ENCODE results near the gene PCP2. TPM values are rescaled to one million over a fixed set of nuclear protein-coding genes. Genes with fewer than 3 reads are reported as not detected.

PCP2 gene
- total RNA-seq, 1 donor from 2014 or later = not detected

DNA sequence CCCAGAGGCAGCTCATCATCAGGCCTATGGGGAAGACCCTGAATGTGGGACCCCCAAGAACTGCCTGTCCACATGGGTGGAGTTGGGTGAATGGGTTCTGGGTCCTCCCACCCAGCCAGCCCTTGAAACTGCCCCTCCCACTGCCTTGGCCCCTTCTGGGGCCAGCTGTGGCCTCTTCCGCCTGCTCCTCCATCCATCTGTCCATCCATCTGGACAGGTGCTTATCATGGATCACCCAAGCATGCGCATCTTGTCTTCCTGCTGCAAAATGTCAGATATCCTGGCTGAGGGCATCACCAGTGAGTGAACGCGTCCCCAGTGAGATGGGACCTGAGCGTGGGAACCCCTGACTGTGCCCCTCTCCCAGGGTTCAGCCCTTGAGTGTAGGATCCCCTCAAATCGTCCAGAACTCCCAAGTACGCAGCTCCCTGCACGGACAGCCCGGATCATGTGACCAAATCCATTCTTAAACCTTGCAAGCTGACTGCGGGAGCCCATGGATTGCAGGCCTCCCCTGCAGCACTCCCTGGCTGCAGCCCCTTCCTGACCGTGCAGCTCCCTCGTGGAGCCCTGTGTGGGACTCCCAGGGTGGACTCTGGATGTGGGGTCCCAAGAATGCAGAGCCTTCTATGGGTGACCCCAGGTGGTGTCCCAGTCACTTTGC, 5.4 kb upstream of the PCP2 start:
- DNase-seq (ENCODE audit: low read depth in 2 of 2) = no peak

DNA sequence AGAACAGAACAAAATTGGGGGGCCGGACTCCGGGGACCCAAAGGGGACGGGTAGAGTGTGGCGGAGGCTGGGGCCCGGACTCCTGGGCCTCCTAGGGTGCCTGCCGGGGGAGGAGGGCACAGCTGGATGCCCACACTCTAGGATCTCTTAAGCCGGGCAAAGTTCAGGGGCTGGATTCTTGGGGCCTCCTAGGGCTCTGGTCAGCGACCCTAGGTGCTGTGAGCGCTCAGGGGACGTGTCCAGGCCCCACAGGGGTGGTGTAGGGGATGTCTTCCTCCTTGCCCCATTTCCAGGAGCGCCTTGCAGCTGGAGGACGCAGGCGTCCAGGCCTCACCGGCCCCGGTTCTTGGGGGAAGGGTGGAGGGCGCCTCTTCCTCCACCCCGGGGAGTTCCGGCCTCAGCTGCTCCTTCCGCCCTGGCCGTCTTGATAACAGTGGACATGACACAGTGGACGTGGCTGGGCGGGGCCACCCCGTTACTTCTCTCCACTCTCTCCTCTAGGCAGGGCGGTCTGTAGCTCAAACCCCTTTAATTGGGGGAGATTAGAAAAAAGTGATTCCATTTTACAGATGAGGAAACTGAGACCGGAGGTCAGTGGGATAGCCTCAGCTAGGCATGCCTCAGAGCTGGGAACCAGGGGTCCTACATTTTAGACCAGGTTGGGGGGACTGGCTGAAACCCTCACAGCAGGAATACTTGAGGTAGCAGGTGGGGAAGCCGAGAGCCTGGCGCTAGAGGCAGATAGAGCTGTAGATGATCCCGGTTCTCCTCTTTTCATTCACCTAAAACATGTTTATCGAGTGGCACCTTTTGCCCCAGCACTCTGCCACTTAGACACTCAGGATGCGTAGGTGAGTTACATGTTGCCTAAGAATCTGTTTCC, 4.1 kb upstream of the PCP2 start:
- DNase-seq (ENCODE audit: low read depth in 2 of 2) = peak in 1 of 2 donors; percentile 45

DNA sequence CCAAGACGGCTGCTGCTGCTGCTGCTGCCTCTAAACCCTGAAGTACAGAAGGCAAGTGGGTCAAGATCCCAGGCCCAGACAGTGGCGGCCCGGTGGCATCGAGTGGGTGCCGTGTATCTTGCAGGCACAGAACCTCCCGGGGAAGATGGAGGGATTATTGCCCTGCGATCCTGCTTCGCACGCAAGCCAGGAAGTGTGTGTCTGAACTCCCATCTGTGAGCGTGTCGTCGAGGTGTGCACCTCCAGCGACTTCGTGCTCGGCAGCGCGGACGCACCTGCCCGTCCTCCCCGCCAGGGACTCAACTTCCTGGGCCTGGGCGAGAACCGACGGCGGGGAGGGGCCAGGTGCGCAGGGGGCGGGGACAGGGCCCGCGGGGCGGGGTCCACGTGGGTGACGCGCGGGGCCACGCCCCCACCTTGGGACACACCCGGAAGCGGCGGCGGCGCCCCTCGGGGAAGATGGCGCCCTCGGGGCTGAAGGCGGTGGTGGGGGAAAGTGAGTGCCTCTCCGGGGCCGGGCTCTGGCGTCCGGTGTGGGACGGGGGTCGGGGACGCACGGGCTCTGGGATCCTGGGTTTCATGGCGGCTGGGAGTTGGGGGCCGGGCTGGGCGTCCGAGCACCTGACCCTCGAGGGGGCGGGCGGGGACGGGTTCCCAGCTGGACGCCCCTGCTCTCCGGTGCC, 3.3 kb upstream of the PCP2 start, which contains the start of gene STXBP2:
Gene STXBP2, plus strand, starts transcription at position 420 of the 683 bp plus-strand sequence. Its CDS starts 40 bp downstream, at position 460.
- peak; percentile 35 to 72 for DNase-seq (ENCODE audit: low read depth in 2 of 2)

DNA sequence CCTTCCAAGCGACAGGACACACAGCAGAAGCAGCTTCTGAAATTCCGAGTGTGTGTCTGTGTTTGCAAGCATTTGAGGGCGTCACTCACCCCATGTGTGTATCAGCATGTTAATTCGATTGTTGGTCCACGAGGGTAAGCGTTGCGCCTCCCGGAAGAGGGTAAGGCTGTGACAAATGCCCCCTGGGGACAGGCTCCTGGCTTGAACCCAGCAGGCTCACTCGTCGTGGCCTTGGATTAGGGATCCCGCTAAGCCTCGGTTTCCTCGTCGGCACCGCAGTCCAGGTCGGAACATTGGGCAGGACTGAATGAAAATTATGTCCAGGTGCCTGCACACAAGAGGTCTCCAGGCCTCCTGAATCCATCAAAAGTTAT, 2.8 kb upstream of the PCP2 start:
- DNase-seq (ENCODE audit: low read depth in 2 of 2) = no peak

DNA sequence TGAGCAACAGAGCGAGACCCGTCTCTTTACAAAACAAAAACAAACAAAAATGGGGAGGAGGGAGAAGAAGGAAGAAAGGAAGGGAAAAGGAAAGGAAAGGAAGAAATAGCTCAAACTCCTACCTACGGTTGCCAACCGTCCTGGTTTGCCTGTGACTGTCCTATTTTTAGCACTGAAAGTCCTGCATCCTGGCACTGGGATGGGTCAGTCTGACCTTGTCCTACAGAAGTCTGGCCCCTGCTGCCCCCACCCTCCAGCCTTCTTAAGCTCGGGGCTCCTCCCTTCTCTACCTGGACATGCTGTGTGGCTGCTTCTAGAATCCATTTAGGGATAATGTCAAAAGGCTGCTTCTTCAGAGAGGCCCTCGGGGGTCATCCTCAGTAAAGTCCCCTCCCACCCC, 2.2 kb upstream of the PCP2 start:
- no peak for DNase-seq (ENCODE audit: low read depth in 2 of 2)

- DNase-seq (ENCODE audit: low read depth in 2 of 2) = no peak
Measured at GRCh38 chr19:7632340-7633203, 947 bp downstream of the PCP2 start.

DNA sequence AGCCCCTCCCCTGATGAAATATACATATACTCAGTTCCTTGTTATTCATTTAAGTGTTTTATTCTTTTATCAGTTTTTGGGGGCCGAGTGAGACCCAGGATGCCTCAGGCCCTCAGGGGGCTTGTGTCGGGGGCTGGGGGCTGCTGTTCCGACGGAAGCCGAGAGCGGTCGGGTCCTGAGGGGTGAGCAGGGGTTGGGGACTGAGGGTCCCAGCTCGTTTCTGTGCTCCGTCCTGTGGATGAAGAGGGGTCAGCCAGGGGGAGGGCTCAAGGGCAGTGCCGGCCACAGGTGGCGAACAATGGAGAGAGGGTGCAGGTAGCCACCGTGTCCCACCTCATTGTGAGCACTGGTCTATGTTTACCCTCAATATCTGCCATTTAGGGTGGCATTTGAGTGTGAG, 1.9 kb downstream of the PCP2 start:
- DNase-seq (ENCODE audit: low read depth in 2 of 2) = no peak

DNA sequence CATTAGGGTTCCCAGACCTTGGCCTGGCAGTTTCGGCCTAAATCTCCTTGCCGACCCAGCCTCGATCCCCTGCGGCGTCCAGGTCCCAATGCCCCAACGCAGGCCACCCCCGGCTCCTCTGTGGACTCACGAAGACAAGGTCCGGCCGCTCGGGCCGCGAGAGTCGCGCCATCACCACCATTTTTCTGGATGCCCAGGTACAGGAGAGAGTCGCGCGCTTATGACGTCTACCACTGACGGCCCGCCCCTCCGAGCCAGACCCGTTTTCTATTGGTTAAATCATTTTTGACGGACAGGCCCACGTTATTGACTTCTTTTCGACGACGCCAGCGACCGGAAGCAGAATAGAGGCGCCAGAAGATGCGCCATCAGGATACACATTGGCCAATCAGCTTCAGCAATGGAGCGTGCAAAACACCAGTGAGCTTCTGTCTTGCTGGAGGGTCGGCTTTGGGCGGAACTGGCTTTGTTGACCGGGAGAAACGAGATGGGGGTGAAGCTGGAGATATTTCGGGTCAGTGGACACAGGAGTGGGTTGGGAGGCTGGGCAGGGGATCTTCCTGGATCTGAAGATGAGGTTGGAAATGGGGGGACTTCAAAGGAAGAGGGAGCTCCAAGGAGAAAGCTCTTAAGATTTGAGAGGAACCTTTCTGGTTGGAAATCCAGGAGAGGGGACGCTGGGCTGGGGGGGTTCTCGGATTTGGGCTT, 4.0 kb downstream of the PCP2 start, which contains the start of the genes PET100 and XAB2:
Gene PET100, plus strand, starts transcription at position 447 of the 708 bp plus-strand sequence. Its CDS starts 41 bp downstream, at position 488.
Gene XAB2, minus strand, starts transcription at position 199 of the 708 bp plus-strand sequence. Its CDS starts 18 bp downstream, at position 181.
- peak; percentile 99 for DNase-seq (ENCODE audit: low read depth in 2 of 2)

GRCh38 chr19:7628589-7629311, 4.8 kb downstream of the PCP2 start:
- DNase-seq (ENCODE audit: low read depth in 2 of 2) = no peak

DNA sequence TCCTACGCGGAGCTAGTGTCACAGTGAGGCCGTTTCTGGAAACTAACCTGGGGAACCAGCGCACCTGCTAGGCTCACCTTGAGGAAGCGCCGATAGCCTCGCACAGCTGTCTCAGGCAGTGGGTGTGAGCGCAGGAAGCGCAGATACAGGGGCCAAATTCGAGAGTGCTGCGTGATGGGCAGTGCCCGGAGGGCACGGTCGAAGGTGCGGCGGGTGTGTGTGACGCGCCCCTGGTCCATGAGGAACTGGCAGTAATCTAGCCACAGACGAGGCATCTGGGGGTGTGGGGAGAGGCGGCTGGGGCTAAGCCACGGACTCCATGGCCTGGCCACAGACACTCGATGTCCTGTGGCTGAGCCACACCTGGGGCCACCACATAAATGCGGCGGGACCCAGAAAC, 6.4 kb downstream of the PCP2 start:
- no peak for DNase-seq (ENCODE audit: low read depth in 2 of 2)

GRCh38 chr19:7625763-7626372, 7.7 kb downstream of the PCP2 start:
- DNase-seq (ENCODE audit: low read depth in 2 of 2) = no peak

- no peak for DNase-seq (ENCODE audit: low read depth in 2 of 2)
Measured at GRCh38 chr19:7624810-7625209, 8.7 kb downstream of the PCP2 start.

DNA sequence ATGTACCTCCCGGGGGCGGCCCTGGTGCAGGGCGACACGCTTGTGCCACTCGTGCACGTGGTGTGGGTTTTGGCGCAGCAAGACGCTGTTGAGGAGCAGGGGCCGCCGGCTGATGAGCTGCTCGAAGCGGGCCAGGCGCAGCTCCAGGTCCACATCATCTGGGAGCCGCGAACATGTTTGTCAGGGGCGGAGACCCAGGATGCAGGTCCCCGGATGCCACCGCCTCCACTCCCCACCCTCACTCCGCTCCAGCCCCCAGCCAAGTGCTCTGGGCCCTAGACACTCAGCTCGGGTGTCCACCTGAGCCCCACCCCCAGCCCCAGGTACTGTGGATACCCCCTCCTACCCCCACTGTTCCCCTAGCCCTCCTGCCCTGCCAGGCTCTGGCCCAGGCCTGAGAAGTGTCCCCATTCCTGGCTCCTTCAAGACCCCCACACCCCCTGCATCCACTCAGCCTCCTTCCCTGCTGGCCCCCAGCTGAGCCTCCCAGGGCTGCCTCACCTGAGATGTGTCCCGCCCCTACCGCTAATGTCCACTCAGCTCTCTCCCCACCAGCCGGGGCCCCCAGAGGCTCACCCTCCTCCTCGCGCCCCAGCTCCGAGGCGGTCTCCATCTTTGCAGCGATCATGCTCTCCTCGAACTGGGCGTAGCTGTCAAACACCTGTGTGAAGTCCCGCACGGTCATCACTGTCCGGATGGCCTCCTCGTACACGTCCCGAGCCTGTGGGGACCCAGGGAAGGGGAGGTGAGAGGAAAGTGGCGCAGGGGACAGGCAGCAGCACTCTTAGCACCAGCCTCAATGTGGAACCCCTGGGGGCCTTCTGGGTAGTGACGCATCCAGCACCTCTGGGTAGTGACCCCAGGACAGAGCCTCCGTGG, 9.6 kb downstream of the PCP2 start:
- DNase-seq (ENCODE audit: low read depth in 2 of 2) = no peak

DNA sequence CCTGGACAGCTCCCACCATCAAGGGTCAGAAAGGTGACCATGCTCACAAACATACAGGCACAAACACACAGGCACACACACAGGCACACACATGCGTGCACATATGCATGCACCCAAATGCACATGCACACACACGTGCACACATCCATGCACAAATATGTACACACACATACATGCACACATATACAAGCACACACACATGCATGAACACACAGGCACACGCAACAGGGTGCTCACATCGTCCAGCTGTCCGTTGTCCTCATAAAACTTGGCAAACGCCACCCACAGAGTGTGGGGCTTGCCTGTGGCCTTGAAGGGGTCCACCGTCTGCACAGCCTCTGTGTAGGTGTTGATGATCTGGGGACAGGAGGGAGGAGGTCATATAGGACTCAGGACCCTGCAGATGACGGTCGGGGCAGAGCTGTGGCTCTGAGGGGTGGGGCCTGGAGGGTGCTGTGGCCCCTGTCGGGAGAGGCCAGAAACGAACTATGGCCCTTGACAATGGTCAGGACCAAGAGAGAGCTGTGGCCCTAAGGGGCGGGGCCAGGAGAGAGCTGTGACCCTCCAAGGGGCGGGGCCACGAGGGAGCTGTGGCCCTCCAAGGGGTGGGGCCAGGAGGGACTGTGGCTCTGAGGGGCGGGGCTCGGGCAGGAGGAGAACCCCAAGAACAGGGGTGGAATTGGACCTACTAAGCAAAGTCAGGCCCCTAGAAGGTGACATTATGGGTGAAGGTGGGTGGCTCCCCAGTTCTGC, 10.4 kb downstream of the PCP2 start:
- DNase-seq (ENCODE audit: low read depth in 2 of 2) = no peak

DNA sequence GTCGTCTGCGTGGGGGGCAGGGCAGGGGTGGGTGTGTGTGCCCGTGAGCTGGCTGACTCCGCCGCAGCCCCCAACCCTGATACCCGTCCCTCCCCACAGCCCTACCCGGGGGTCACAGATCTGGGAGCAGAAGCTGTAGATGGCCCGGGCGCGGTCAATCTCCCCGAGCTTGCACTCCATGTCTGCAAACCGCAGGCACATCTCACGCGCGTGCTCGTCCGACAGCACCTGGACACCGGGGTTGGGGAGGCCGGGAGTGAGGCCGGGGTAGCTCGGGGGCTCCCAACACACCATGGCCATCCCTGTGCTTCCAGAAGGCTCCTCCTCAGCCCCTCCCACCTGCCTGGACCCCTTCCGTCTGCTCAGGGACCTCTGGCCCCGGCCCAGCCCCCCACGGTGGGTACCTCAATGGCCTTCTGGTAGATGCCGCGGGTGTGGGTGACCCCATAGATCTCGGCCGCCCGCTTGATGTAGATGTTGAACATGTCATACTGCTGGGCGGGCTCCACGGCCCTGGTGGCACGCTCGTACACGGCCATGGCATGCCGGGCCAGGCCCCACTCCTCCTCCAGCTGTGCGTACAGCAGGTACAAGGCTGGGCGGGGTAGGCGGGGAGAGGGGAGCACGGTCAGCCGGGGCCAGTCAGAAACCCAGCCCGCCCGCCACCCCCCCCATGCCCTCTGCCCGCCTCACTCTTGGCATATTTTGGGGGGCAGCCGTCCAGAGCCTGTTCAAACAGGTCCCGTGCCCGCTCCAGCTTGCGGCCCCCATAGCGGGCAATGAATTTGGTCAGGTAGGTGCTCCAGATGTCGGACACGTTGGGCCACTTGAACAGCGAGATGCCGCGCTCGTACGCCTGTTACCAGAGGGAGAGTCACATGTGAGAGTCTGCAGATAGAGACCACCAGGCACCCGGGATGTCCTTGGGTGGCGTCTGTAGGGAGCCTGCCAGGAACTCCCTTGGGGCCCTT, 12.8 kb downstream of the PCP2 start:
- DNase-seq (ENCODE audit: low read depth in 2 of 2) = no peak
